IPS-18c (cell line): Measurements from ENCODE around the gene CDCP1.

Source experiments
- H3K4me3 ChIP-seq: 2 replicates; pipeline ENCODE4 v1.7.0; 2013; ENCODE audit warnings: low read depth, mild to moderate bottlenecking, low read length, moderate library complexity; ENCODE audit not compliant: insufficient read depth
- H3K9me3 ChIP-seq: one replicate; pipeline ENCODE4 v1.6.1; 2013; ENCODE audit warnings: mild to moderate bottlenecking, low read length, moderate library complexity; ENCODE audit not compliant: control insufficient read depth, insufficient read depth

CDCP1 gene

DNA sequence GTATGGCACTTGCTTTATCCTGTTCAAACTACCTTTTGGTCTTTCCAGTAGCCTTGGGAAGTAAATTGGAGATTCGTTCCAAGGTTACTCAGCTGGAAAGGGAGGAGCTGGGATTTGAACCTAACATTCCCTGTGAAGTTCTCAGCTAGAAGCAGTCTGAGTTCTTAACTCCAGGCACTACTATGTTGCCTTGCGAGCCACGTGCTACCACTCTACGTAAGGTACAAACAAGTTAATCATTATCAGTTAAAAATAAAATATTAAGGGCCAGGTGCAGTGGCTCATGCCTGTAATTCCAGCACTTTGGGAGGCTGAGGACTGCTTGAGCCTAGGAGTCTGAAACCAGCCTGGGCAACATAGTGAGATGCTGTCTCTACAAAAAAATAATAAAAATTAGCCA is 30.7 kb upstream of the CDCP1 start:
- no peak overlapping the region for H3K4me3 ChIP-seq
- no peaks in the 10 kb centered on the region for H3K9me3 ChIP-seq

GRCh38 chr3:45174234-45174633 is 28.1 kb upstream of the CDCP1 start:
- no peaks in the 10 kb centered on the region for H3K9me3 ChIP-seq

DNA sequence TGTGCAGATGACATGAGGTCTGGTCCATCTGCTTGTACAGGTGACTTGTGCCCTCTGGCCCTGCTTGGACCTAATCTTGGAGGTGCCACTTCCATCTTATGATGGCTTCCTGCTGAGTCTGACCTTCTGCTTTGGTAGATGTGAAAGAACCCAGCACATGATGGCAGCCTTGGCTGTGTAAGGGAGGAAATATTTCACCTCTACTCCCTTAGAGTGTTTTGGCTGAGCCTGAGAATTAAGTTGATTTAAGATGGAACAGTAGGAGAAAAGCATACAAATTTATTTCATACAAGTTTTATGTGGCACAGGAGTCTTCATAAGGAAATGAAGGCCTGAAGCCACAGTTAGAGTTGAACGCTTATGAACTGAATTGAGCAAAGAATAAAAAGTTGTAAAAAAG is 27.6 kb upstream of the CDCP1 start:
- H3K9me3 ChIP-seq = no peaks in the 10 kb centered on the region
- H3K4me3 ChIP-seq = no peak overlapping the region

More at GRCh38 chr3:45174234-45174633, 28.1 kb upstream of the CDCP1 start:
- H3K4me3 ChIP-seq = no peak overlapping the region

- H3K4me3 ChIP-seq = no peak overlapping the region
- no peaks in the 10 kb centered on the region for H3K9me3 ChIP-seq
Observed at GRCh38 chr3:45171283-45171682, 25.1 kb upstream of the CDCP1 start.

DNA sequence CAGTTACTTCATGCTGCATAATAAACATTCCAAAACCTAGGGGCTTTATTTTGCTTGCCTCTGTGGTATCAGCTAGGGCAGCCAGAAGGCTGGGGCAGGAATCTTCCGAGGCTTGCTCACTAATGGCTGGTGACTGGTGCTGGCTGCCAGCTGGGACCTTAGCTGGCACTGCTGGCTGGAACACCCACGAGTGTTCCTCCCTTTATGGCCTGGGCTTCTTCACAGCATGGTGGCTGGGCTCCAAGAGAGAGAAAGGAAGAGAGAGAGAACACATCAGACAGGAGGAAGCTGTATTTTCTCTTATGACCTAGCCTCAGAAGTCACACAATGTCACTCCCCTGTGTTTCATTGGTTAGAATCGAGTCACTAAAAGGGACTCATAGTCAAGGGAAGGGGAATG is 23.9 kb upstream of the CDCP1 start:
- Histone ChIP-seq H3K9me3 (no peaks in the 10 kb centered on the region), H3K4me3 (no peak overlapping the region)

- Histone ChIP-seq H3K9me3 (no peaks in the 10 kb centered on the region), H3K4me3 (no peak overlapping the region)
Observed at GRCh38 chr3:45169125-45169904, 23.1 kb upstream of the CDCP1 start.

GRCh38 chr3:45168451-45168850 is 22.3 kb upstream of the CDCP1 start:
- H3K4me3 ChIP-seq = no peak overlapping the region
- H3K9me3 ChIP-seq = no peaks in the 10 kb centered on the region

DNA sequence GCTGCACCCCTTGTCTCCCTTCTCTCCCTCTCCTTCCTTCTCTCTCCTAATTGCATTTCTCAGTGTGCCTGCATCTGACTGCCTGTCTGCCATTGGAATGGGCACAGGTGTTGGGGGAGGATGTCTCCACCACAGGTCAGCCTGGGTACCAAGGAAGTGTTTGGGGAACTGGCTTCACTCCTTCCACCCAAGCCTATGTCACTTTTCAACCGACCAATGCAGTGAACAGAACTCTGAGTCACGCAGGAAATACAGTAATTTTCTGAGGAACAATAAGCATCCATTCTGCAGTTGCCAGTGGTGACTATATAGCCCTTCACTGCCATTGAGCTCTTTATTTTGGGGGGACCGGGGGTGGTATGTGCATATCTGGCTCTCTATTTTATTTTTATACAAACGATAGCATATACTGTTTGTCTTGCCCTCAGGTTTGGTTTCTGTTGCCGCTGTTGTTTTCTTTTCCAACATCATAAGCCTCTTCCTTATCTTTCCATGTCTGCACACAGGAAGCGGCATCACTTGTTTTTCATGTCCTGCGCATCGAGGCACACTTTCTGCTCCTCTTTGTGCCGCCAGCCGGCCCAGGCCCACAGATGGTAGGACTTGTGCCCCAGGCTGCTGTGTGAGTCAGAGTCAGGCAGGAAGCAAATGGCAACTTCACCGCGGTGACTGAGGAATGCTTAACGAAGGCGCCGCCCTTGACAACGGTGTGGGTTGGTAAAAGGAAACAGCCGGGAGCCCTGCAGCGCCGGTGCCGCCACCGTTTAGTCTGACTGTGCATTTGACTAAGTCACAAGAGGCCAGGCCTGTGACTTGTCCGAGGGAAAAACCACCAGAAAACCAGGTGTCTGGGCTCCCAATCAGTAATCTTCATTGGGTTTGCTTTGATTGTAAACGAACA is 21.1 kb upstream of the CDCP1 start:
- Histone ChIP-seq H3K4me3 (no peak overlapping the region), H3K9me3 (no peaks in the 10 kb centered on the region)

DNA sequence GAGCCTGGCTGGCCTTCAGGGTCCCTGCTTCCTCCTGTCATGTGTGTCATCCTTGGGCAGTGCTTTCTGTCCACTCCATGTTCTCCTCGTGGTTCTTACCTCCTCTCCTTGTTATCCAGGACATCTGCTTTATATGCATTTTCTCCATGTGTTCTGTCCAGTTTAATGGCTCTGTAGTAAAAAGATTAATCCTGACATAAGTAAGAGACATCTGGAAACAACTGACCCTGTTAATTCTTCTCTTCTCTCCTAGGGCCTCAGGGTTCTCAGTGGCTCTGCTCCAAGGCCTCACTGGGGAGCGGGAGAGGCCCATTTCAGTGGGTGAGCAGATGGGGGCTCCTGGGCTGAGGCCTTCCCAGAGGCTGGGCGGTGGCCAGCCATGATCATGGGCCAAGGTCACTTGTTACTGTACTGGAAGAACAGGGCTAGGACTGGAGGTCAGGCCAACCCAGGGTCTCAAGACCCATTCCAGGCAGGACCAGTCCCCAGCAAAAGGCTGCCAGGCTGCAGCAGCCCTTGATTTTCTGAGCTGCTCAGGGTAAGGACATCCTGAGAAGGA is 20.2 kb upstream of the CDCP1 start:
- Histone ChIP-seq H3K9me3 (no peaks in the 10 kb centered on the region), H3K4me3 (no peak overlapping the region)

GRCh38 chr3:45165497-45166283 is 19.5 kb upstream of the CDCP1 start:
- Histone ChIP-seq H3K4me3 (no peak overlapping the region), H3K9me3 (no peaks in the 10 kb centered on the region)

GRCh38 chr3:45164056-45164455 is 17.9 kb upstream of the CDCP1 start:
- Histone ChIP-seq H3K9me3 (no peaks in the 10 kb centered on the region), H3K4me3 (no peak overlapping the region)

DNA sequence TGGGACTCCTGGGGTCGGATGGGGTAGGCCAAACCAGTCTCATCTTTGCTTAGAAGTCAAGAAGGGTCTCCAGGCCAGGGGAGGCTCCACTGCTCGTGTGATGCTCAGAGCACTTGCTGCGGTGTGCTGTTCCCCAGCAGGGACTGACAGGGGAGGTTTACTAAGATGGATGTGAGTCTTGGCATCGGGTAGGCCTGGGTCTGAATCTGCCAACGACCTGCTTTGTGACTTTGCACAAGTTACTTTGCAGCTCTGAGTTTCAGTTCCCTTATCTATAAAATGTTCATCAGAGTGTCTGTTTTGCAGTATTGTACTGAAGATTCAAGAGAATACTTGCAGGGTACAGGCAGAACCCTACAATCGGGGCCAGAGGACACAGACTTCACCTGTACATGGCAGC is 17.3 kb upstream of the CDCP1 start:
- H3K9me3 ChIP-seq = no peaks in the 10 kb centered on the region
- no peak overlapping the region for H3K4me3 ChIP-seq

- Histone ChIP-seq H3K4me3 (no peak overlapping the region), H3K9me3 (no peaks in the 10 kb centered on the region)
Observed at GRCh38 chr3:45154641-45155147, 8.5 kb upstream of the CDCP1 start.

DNA sequence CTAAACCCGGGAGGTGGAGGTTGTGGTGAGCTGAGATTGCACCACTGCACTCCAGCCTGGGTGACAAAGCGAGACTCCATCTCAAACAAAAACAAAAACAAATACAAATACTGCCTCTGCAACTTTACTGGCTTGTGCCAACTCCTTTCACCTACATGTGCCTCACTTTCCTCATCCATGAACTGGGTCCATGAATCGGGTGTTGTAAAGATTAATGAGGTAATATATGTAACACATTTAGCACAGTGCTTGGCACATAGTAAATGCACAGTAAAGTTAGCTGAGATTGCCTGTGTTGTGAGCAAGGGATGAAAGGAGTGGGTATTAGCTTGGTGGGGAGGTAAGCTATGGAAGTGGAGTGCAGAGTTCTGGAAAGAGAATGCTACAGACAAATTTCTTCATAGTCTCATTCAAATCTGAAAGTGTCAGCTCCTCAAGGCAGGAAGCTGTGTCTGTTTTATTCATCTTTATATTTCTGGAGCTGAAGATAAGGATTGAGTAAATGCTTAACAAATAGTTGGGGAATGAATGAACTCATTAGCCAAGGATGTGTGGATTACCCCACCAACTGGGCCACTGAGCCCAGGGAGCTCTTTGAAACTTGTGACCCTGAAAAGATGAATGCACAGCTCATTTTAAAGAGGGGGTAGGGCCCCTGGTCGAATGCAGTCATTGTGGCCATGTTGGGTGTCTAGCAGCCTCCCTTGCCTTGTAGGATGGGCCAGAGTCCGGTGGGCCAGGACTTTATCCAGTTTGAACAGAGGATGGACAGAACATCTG is 7.7 kb upstream of the CDCP1 start:
- Histone ChIP-seq H3K4me3 (no peak overlapping the region), H3K9me3 (no peaks in the 10 kb centered on the region)

- Histone ChIP-seq H3K9me3 (no peaks in the 10 kb centered on the region), H3K4me3 (no peak overlapping the region)
Observed at GRCh38 chr3:45152307-45152706, 6.1 kb upstream of the CDCP1 start.

DNA sequence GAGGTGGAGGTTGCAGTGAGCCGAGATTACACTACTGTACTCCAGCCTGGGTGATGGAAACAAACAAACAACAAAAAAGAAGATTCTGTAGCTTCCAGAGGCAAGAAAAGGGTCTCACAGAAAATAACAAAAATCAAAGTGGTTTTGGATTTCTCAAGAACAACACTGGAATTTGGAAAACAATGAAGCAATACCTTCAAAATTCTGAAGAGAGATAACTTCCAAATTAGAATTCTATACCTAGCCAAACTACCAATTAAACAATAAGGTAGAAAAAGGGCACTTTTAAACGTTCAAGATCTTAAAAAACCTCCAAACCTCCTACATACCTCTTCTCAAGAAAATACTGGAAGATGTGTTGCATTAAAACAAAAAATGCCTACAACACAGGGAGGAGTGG is 4.9 kb upstream of the CDCP1 start:
- Histone ChIP-seq H3K4me3 (no peak overlapping the region), H3K9me3 (no peaks in the 10 kb centered on the region)
